GM19452 (cell line): ENCODE measurements around the gene VGF.

ENCODE experiments used
- ATAC-seq: cut with Tn5 transposase; IDR thresholded peaks from one replicate; pipeline ENCODE4 v1.9.1; 2021; ENCODE audit not compliant: unreplicated experiment

Gene VGF

GRCh38 chr7:101186194-101186593 is 20.8 kb upstream of the VGF start:
- no peak for ATAC-seq

GRCh38 chr7:101185258-101185839 is 20.0 kb upstream of the VGF start:
- no peak for ATAC-seq

GRCh38 chr7:101180130-101180755 is 14.9 kb upstream of the VGF start, which contains the start of gene NAT16:
NAT16 (minus strand) TSS chr7:101180293; CDS start chr7:101174807, 5,486 bp downstream.
- no peak for ATAC-seq

DNA sequence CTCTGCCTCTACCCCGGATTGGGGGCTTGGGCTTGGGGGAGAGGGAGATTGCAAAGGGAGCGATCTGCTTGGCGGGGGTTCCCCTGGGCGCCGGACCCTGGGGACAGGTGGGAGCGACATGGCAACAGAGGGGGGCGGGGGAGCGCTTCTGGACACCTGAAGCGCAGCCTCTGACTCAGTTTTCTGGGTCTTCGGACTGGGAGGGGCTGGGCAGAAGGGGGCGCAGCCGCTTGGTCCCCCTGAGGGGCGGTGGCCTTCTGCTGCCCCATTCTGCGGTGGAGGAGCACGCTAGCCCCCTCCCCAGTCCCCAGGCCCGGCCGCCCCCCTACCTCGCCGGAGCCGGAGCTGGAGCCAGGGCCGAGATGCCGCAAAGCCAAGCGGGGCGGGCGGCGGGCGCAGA is 14.3 kb upstream of the VGF start:
- ATAC-seq, result no peak

- ATAC-seq, result no peak
Measured at GRCh38 chr7:101179117-101179516, 13.7 kb upstream of the VGF start.

- no peak for ATAC-seq
Measured at GRCh38 chr7:101177644-101178043, 12.3 kb upstream of the VGF start.

DNA sequence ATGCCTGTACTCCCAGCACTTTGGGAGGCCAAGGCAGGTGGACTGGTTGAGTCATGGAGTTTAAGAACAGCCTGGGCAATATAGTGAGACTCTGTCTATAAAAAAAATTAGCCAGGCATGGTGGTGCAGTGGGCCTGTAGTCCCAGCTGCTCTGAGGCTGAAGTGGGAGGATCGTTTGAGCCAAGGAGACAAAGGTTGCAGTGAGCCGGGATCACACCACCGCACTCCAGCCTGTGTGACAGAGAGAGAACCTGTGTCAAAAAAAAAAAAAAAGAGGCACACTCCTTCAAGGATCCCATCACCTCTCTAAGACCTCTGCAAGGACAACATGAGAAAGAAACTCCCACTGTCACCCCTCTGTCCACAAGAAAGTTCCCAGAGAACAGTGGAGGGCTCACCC is 10.3 kb upstream of the VGF start:
- no peak for ATAC-seq

DNA sequence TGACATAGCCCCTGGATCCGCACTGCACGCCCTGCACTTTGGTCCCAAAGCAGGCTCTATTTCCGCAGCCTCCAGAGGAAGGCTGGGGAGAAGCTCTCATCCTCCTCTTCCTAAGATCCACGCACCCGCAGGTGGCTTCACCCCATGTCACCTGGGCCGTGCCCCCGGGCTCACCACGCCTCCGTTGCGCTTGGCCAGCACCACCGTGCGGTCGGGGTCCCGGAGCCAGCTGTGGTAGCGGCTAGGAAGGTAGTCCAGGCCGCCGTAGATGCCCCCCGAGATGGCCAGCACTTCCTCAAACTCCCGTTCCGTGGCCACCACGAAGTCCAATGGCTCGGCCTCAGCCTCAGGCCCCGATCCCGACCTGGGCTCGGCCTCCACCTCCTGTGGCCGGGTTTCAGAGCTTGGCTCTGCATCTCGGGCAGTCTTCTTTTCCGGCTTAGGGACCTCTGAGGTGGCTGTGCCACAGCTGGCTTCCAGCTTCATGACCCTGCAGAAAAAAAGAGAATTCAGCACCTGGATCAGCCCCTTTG is 9.0 kb upstream of the VGF start:
- no peak for ATAC-seq

- ATAC-seq, result no peak
Measured at GRCh38 chr7:101173752-101174244, 8.4 kb upstream of the VGF start.

- no peak for ATAC-seq
Measured at GRCh38 chr7:101172854-101173751, 7.7 kb upstream of the VGF start.

- ATAC-seq, result no peak
Measured at GRCh38 chr7:101172005-101172853, 6.9 kb upstream of the VGF start.

DNA sequence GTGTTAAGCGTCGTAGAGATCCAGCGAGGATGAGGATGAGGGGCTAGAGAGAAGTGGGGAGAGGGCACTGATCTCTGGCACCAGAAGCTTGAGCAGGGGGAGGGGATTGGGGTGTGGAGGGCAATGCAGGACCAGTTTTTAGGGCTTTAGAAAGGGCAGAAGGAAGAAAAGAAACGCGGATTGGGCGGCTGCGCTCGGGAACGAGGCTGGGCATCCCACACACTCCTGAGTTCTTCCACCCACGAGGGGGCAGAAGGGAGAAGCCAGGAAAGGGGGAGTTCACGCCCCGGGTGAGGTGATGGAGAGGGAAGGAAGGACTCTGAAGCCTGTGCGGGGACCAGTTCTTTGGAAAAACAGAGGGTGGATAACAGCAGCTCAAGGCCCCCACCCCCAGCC is 6.1 kb upstream of the VGF start:
- ATAC-seq, result no peak

DNA sequence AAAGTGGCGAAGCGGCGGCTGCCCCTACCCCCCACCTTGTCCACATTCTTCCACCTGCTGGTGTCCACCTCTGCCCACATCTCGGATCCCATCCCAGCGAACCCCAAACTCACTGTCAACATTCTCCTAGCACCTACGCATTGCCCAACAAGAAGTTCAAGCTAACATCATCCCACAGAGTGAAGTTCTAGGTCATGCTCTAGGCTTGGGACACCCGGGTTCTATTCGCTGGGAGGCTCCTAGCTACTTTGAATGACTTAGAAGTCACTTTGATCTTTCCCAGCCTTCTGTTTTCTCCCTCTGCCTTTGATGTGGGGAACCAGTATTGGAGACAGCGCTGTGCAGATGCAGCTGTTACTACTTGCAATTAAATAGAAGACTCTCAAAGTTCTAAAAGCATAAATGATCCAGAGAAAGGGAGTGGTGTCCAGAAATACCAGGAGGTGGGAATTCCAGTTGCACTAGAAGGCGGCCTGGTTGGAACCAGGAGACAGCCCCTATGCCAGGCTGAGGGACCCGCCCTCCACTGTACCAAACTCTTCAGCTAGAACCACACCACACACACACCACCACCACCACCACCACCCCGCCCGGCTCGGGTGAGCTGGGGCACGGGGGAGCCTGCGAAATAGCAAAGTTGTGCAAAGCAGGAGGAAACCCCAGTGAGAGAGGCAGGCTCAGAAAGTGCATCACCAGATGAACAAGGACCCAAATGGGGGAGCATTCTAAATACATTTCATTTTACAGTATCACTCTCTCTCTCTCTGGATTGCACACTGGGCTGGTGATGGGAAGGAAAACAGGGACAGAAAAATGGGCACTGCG is 5.5 kb upstream of the VGF start:
- no peak for ATAC-seq

GRCh38 chr7:101169838-101170551 is 4.6 kb upstream of the VGF start:
- ATAC-seq, result no peak

DNA sequence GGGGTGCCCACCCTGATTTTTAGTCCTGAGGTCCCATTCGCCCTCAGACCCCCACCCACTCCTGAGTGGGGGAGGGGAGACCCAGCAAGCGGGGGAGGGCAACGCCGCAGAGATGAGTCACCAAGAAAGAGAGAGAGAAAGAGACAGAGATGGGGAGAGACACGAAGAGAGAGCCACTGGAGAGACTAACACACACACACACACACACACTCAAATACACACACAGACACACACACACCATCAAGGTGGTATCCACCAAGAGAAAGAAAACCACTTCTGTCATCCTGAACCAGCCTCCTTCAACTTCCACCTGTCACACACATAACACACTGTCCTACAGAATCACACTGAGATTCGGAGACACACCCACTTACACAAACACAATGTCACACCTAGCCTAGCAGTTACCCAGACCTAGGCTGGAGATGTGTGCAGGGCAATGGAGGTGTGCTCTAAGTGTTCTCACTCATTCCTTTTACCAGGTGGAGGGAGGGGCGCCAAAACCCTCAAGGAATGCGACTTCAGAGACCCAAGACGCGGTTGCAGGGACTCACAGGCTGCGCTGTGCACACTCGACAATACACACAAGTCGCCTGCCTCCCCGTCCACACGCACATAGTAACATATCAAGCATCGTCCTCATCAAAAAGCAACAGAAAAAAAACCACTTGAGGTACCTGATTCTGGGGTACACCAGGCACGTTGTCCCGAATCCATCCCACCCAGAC is 3.9 kb upstream of the VGF start:
- no peak for ATAC-seq

DNA sequence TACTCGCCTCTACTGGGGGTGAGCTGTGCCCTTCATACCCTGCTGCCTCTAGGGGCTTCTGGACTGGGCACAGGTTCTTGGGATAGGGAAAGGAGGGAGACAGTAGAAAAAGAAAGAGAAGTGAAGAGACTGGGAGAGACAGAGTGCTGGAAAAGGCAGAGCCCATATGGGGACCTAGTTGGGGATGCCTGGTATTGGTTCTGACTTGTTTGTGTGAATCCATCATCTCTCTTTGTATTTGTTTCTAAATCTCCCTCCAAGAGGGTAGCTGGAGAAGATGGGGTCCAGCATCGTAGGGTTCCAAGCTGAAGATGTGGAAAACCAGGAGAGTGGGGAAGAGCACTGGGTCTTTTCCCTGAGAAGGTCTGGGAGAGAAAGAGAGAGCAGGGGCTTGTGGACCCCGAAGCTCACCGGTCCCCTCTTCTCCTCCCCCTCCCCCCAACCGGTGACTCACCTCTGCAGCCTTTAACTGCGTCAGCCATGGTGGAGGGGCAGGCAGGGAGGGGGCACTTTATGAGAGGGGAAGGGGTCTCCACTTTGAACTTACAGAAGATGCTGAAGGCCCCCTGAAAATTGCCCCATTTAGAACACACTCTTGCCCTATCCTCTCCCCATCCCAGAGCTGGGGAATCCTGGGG is 3.2 kb upstream of the VGF start:
- ATAC-seq, result no peak

GRCh38 chr7:101167645-101168411 is 2.5 kb upstream of the VGF start:
- no peak for ATAC-seq
